NCI-H82 (cell line): ENCODE results near the gene SEZ6L2.
"Not testable (repeated sequence)": the region's sequence is repeated elsewhere in the genome, so short reads cannot be mapped to it uniquely, and the experiment has no call there.

Source experiments
- DNase-seq: peaks from one replicate; lab custom pipeline; 2025; lab: John Stamatoyannopoulos, UW

SEZ6L2 gene

DNA sequence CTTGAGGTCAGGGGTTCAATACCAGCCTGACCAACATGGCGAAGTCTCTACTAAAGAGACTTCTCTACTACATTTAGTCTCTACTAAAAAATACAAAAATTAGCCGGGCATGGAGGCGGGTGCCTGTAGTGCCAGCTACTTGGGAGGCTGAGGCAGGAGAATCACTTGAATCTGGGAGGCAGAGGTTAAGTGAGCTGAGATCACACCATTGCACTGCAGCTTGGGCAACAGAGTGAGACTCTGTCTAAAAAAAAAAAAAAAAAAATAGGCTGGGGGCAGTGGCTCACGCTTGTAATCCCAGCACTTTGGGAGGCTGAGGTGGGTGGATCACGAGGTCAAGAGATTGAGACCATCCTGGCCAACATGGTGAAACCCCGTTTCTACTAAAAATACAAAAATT is 10.5 kb upstream of the SEZ6L2 start:
- DNase-seq: not testable (repeated sequence)

DNA sequence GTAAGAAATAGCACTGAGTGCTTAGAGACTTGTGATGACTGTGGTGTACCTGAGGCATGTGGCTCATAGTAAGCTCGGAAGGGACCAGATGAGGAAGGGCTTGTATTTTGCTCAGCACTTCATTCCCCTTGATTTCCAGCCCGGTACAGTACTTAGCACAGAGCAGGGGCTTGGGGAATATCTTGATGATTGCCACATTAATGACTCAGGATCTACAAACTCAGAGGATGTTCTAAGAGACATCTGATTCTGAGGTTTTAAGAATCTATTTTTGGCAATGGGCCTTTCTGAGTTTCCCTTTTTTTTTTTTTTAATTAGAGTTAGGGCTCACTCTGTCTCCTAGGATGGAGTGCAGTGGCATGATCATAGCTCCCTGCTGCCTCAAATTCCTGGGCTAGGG is 10.0 kb upstream of the SEZ6L2 start:
- peak; percentile 8 for DNase-seq

DNA sequence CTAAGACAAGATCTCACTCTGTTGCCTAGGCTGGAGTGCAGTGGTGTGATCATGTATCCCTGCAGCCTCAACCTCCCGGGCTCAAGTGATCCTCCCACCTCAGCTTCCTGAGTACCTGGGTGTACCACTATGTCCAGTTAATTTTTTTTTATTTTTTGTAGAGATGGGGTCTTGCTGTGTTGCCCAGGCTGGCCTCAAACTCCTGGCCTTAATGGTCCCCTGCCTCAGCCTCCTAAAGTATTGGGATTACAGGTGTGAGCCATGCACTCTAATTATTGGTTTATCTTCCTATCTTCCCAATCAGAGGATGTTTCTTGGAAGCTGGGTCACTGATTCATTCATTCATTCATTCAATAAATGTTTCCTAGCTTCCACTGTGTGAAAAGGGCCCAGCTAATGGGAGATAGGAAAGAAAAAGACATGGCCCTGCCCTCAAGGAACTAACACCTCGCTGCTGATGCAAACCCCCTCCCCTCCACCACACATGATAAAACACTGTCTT is 9.4 kb upstream of the SEZ6L2 start:
- DNase-seq: no peak

DNA sequence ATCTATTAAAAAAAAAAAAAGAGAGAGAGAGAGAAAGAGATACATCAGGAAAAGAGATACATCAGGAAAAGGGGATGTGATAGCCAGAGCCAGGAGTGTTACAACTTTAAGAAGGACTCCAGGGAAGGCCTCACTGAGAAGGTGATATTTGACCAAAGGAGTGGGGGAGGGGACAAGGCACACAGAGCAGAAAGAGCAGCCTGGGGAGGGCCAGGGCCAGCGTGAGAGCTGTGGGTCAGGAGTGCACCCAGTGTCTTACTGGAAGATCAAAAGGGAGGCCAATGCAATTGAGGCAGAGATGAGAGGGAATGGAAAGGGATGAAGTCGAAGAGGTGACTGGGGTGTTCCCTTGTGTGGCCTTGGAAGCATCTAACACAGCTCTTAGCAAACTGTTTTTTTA is 8.6 kb upstream of the SEZ6L2 start:
- no peak for DNase-seq

DNA sequence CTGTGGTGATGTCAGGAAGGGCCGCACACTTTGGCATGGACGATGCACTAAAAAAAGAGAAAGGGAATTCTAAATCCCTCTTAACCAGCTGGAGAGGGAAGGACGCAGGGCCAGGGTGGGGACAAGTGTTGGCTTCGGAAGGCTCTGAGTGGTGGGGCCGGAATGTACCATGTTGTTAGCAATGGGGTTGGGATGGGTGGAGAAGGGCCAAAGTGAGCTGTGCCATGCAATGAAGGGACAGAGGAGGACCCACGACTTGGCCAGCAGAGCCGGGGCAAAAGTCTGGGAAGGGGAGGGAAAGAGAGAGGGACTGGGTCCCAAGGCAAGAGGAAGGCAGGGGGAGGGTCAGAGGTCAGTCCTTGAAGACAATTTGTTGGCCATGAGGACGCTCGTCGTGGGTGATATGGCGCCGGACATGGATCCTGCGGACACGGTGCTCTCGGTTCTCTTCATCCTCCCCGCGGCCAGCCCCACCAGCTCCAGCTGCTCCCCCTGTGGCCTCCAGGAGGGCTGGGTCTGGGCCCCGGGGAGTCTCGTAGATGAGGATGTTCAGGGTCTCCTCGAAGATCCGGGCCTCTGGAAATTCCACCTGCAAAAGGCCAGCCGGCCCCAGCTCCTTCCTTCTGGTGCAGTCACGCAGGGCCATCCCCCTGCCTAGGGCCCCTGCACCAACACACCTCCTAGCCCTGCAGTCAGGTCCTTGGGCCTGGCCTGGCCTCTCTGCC is 7.3 kb upstream of the SEZ6L2 start:
- DNase-seq: no peak

DNA sequence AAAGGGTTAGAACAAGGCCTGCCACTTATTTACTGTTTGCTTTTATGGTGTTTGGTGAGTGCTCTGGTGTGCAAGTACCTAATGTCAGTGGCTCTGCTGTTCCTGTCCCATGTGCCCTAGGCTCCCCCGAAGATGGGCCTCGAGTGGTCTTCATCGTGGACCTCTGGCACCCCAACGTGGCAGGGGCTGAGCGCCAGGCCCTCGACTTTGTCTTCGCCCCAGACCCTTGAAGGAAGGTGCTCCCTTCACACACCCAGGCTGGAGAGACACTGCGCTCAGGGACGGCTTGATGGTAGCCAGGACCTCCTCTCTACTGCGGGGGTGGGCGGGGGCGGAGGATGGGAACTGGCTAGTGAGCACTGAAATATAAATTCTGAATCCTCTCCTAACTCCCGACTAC is 6.3 kb upstream of the SEZ6L2 start:
- no peak for DNase-seq

DNA sequence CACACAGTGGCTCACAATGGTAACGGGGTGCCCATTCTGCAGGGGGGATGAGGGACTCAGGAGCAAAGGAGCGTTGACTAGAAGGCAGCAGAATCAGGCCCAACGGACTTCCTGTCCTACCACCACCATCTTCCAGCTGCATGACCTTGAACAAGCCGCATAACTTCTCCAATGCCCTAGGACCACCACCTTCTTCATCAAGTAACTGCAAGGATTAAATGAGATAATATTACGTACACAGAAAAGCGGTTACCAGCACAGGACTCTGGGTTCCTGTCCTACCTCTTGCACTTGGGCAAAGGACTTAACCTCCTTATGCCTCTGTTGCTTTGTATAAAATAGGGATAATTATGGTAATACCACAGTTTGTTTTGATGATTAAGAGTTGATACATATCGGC is 5.6 kb upstream of the SEZ6L2 start:
- DNase-seq: no peak

DNA sequence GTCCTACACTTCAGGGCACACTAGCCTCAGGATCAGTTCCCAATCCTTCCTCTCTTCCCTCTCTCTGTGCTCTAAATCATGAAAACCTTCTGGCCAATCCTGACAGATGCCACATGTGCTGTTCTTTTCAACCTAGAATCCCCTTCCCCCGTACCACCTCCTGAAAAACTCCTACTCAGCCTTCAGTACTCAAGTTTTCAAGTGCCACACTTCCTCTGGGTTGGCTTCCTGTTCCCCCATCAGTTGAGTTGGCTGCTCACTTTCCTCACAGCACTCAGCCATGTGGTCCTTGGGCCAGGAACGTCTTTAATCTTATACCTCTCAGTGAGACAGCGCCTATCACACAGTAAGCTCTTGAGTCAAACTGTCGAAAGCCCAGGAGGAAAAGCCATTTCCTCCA is 4.2 kb upstream of the SEZ6L2 start:
- DNase-seq: peak; percentile 37

DNA sequence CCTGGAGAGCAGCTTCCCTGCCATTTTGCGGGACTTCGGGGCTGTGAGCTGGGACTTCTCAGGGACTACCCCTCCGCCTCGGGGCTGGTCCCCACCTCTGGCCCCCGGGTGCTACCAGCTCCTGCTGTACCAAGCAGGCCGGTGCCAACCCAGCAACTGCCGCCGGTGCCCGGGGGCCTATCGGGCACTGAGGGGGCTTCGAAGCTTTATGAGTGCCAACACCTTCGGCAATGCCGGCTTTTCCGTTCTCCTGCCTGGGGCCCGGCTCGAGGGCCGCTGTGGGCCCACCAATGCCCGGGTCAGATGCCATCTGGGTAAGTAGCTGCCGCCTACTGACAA is 2.2 kb upstream of the SEZ6L2 start:
- no peak for DNase-seq

DNA sequence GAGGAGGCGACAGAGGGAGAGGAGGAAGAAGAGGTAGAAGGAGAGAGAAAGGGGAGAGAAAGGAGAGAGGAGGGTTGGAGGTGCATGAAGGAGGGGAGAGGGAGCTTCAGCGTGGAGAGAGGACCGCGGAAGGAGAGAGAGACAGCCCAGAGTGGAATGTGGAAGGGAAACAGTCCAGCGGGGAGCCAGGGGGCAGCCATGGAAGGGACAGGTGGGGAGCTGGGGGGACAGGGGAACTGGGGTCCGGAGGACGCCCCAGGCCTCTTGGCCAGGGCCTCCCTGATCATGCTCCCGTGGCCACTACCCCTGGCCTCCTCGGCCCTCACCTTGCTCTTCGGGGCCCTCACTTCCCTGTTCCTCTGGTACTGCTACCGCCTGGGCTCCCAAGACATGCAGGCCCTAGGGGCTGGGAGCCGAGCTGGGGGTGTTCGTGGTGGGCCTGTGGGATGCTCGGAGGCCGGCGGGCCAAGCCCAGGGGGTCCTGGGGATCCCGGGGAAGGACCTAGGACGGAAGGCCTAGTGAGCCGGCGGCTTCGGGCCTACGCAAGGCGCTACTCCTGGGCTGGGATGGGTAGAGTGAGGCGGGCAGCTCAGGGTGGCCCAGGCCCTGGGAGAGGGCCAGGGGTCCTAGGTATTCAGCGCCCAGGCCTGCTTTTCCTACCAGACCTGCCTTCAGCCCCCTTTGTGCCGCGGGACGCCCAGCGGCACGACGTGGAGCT is 1.7 kb upstream of the SEZ6L2 start:
- peak; percentile 52 for DNase-seq

DNA sequence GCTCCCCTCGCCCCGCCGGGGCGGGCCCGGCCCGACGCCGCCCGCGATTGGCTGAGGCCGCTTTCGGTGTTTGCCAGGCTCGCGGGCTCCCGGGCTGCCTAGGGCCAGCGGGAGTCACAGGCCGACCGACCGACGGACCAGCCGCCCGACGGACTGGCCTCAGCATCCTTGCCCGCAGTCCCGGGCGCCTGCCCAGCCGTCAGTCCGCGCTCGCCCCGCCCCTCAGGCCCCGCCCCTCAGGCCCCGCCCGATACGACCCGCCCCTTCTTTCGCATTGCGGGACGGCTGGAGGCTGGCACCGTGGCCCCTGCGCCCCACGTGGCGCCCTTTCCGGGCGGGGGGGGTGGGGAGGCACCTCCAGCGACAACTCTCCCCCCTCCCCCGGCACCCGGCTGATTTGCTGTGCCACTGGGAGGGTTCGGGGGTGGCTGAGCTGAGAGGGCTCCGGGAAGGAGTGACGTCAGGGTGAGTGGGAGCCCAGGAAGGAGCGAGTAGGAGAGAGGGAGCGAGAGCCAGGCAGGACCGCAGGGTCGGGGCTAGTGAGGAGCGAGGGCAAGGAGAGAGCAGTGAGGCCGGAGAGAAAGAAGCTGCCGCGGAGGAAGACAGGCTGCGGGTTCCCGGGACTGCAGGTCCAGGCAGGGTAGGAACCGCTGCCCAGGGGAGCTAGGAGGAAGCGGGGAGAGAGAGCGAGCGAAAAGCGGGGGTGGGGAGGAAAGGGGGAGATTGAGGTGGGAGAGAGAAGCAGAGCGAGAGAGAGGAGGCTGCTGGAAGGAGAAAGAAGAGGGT is 945 bp upstream of the SEZ6L2 start, which contains the start of gene ASPHD1:
TSS of gene ASPHD1 (plus strand) at position 387 of the 786 bp plus-strand sequence. CDS start 484 bp downstream, outside the sequence.
- DNase-seq: peak; percentile 83

DNA sequence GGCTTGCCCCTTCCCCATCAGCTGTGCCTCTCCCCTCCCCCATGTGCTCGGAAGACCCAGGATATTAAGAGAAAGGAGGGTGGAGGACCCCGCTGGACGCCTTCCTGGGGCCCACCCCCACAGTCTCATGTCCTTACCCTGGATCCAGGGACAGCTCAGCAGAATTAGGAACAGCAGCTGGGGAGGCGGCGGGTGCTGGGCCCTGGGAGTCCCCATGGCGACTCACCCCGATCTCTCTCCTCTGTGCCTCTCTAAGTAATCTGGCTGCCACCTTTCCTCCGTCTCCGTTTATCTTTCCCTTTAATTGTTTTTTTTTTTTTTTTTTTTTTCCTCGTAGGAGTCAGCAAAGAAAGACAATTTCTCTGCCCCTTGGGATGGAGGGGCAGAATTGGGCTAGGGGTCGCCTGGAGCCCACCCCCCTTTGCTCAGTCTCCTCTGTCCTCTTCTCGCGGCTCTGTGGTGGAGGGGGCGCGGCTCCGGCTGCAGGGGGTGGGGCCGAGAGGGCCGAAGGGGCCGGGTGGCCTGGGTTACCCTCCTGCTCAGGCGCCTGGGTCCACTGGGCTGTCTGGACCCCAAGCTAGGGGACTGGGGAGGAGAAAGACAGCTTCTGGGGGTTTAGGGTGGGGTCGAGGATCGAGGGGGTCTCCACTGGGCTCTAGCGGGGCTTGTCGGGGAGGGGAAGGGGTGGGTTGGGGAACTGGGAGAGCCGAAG is 390 bp downstream of the SEZ6L2 start:
- DNase-seq: peak; percentile 87

DNA sequence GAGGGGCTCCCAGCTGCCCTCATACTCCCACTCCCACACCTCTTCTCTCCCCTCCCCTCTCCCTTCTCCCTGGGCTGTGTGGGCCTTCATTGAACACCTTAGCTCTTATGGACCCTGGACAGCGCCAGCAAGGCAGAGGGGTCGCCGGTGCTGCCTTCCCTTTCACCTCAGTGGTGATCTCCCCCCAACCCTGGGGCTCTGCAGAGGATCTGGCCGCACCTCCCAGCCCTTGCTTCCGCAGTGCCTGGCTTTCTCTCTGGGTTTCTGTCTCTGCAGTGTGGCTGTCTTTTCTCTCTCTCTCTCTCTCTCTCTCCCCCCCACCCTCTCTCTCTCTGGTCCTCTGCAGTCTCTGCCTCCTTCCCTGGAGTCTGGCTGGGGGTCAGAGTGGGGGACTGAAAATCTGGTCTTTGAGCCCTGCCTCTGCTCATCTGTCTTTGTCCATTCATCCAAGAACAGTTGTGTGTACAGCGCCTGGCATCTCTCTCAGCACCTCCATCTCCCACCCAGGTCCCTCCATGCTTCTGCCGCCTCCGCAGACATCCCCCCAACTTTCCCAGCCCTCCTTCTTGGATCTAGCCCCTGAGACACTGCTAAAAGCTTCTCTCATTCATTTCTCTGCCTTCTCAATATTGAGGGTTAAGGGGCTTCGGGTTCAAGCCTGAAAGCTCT is 1.1 kb downstream of the SEZ6L2 start:
- DNase-seq: no peak

DNA sequence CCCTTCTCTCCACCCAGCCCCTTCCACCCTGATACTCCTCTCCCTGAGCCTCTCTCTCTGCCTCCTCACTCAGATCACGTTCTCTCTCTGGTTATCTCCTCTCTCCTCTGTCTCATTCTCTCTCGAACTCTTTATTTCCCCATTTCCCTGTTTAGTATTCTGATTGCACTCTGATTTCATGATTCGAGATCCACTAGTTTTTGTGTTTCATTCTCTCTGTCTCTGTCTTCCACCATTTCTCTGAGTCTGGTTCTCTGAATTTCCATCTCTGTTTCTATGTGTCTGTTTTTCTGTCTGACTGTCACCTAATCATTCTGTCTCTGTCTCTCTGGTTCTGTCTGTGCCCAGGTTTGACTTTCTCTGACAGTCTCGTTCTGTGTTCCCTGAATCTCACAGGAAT is 2.0 kb downstream of the SEZ6L2 start:
- no peak for DNase-seq

DNA sequence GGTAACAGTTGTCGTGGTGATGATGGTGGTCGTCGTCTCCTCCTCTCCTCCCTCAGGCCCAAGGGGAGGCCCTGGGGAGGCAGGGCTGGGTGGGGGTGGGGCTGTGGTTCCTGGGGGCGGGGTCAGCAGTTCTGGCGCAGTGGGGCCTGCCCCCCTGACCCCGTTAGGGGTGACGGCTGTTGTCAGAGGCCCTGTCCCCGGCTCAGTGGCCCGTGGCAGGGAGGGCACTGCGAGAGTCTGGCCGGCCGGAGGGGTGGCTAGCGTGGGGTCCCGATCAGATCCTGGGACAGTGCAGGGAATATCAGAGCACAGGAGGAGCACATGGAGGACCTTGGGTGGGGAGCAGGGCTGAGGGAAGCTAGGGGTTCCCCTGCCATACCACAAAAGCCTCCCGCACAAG is 2.5 kb downstream of the SEZ6L2 start:
- DNase-seq: no peak

DNA sequence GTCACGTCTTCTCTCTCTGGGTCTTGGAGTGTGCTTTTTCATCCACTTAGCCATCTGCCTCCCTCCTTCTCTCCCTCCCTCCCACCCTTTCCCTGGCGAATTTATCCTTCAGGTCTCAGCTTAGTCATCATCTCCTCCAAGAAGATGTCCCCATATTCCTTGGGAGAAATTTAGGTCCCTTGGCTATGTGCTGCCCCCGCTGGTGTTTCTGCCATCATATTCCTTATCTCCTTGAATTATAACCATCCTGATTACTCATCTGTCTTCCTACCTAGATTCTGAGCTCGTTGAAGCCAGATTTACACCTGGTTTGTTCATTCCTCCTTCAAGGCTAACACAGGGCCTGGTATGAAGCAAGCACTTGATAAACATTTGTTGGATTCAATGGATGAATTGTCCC is 5.0 kb downstream of the SEZ6L2 start:
- peak; percentile 84 for DNase-seq

DNA sequence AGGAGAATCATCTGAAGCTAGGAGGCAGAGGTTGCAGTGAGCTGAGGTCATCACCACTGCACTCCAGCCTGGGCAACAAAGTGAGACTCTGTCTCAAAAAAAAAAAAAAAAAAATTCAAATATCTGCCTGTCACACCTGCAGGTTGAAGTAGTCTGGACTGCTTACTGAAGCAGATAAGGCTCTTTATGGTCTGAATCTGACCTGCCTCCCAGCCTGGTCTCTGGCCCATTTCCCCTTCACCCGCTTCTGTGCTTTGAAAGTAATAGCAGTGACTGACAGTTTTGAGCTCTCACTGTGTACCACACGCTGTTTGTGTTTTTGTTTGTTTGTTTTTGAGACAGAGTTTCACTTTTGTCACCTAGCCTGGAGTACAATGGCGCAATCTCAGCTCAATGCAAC is 5.8 kb downstream of the SEZ6L2 start:
- no peak for DNase-seq

DNA sequence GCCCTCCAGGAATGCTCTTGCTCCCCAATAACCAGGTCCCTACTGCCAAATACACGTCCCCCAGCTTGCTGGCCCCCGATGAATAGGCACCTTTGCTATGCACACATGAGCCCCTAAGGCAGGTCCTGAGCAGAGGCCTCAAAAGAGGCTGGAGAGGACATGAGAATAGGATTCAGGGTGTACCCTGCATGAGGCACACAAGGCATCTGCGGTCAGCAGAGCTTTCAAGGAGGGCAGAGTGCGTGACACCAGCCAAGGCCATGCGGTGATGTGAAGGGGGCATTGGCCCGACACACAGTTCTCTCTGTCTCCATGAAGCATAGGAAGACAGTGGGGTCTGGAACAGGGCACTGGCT is 6.9 kb downstream of the SEZ6L2 start:
- no peak for DNase-seq

DNA sequence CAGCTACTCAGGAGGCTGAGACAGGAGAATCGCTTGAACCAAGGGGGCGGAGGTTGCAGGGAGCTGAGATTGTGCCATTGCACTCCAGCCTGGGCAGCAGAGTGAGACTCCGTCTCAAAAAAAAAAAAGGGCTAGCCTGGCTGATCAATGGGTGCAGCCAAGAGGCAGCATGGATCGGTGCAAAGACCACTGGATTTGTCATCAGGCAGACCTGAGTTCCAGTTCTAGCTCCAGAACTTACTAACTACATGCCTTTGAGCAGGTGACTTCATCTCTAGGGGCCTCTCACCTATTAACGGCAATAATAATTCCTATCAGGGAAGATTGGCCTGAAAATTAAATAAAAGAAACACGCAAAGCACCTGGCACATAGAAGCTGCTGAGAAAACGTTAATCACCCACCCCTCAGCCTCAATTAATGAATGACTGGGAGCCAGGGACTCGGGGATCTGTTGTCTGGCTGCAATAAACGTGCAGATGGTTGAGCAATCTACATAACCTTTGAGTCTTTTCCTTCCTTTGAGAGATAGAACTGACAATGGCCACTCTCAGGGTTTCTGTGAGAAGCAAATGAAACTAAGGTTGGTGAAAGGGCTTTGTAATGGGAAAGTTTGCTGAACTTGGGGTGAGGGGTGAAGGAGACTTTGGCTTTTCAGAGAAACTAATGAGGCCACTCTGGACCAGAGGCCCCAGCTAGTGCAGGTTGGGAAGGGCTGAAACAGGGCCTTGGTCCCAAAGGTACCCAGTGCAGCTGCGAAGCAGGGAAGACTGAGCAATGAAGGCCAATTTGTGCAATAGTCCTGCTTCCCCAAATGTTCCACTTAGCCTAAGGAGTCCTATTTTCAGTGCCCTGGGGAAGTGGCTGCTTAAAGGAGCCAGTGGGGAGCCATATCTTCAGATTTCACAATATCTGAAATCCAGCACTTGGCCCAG is 7.6 kb downstream of the SEZ6L2 start:
- no peak for DNase-seq

DNA sequence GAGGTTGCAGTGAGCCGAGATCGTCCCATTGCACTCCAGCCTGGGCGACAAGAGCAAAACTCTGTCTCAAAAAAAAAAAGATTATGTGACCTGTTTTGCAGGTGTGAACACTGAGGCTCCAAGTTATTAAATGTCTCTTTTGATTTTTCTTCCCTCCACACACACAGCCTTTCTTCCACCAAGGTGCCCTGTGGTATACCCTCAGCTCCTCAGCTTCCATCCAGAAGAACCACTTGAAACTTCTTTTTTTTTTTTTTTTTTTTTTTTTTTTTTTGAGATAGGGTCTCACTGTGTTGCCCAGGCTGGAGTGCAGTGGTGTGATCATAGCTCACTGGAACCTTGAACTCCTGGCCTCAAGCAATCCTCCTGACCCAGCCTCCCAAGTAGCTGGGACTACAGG is 10.0 kb downstream of the SEZ6L2 start:
- not testable (repeated sequence) for DNase-seq

DNA sequence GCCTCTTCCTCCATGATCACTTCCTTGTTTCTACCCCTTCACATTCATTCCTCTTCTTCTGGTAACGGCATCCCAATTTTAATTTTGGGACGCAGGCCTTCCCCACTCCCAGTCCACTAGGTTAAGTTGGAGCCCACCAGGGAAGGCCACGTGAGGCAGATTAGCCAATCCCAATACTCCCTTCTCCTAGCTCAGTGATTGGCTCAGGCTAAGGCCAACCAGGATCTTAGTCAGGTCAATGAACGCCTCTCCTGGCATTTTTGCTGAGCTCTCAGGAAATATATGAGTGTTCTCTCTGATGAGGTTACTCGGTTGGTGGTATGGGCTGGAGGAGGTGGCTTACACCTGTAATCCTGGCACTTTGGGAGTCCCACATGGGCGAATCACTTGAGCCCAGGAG is 15.4 kb downstream of the SEZ6L2 start:
- peak; percentile 25 for DNase-seq
